SKM-1 (cell line): ENCODE results near the gene DLG5.

Experiments used
- DNase-seq: peaks from one replicate; lab custom pipeline; 2025; ENCODE audit not compliant: unreplicated experiment; lab: John Stamatoyannopoulos, UW

Gene DLG5

GRCh38 chr10:77823811-77824542 lies 102.6 kb downstream of the DLG5 start:
- no peak for DNase-seq

- DNase-seq, result no peak
Measured at GRCh38 chr10:77821551-77821950, 105.0 kb downstream of the DLG5 start.

GRCh38 chr10:77821036-77821435 lies 105.5 kb downstream of the DLG5 start:
- DNase-seq, result no peak

- DNase-seq, result no peak
Measured at GRCh38 chr10:77820349-77820748, 106.2 kb downstream of the DLG5 start.

GRCh38 chr10:77819210-77820112 lies 107.1 kb downstream of the DLG5 start:
- no peak for DNase-seq

GRCh38 chr10:77818378-77818777 lies 108.2 kb downstream of the DLG5 start:
- no peak for DNase-seq

- DNase-seq, result no peak
Measured at GRCh38 chr10:77817541-77817940, 109.0 kb downstream of the DLG5 start.

- DNase-seq, result no peak
Measured at GRCh38 chr10:77816311-77816710, 110.2 kb downstream of the DLG5 start.

- no peak for DNase-seq
Measured at GRCh38 chr10:77812741-77813140, 113.8 kb downstream of the DLG5 start.

- no peak for DNase-seq
Measured at GRCh38 chr10:77811831-77812430, 114.6 kb downstream of the DLG5 start.

GRCh38 chr10:77810446-77811335 lies 115.9 kb downstream of the DLG5 start:
- DNase-seq, result no peak

- DNase-seq, result no peak
Measured at GRCh38 chr10:77809336-77809735, 117.2 kb downstream of the DLG5 start.

- DNase-seq, result no peak
Measured at GRCh38 chr10:77807706-77808105, 118.8 kb downstream of the DLG5 start.

- DNase-seq, result no peak
Measured at GRCh38 chr10:77806511-77807157, 119.9 kb downstream of the DLG5 start.

- DNase-seq, result no peak
Measured at GRCh38 chr10:77805676-77806075, 120.9 kb downstream of the DLG5 start.

GRCh38 chr10:77804371-77804770 lies 122.2 kb downstream of the DLG5 start:
- no peak for DNase-seq

- DNase-seq, result no peak
Measured at GRCh38 chr10:77801474-77802161, 124.9 kb downstream of the DLG5 start.

GRCh38 chr10:77800738-77801266 lies 125.8 kb downstream of the DLG5 start:
- DNase-seq, result no peak

- no peak for DNase-seq
Measured at GRCh38 chr10:77800320-77800719, 126.2 kb downstream of the DLG5 start.
